Keratinocyte (primary cell): ENCODE data around the gene LIN7B. TPM values are rescaled to one million over a fixed set of nuclear protein-coding genes. Genes with fewer than 3 reads are reported as not detected.

Source experiments
- DNase-seq: peaks from one replicate; pipeline ENCODE4 v3.0.0-alpha.2; 2011; ENCODE audit warnings: low read depth, missing footprints, low spot score
- FAIRE-seq: peaks from 2 replicates; lab custom pipeline; 2011; peaks lifted over from hg19 to GRCh38; lab: Jason Lieb, UNC
- H2AFZ ChIP-seq: 2 replicates; pipeline ENCODE4 v1.6.0; 2012; ENCODE audit warnings: low read length, control low read depth, inconsistent platforms; ENCODE audit not compliant: control insufficient read depth
- H3K27ac ChIP-seq: 2 replicates; pipeline ENCODE4 v1.5.1; 2011; ENCODE audit warnings: low read length; ENCODE audit not compliant: control insufficient read depth, insufficient read depth
- H3K27me3 ChIP-seq: 3 replicates; pipeline ENCODE4 v1.6.0; 2011; ENCODE audit warnings: low read length; ENCODE audit not compliant: control insufficient read depth, insufficient read depth; ENCODE audit errors: extremely low read depth
- H3K36me3 ChIP-seq, 2 experiments: 2 replicates in 1 of 2; 3 replicates in 1 of 2; pipeline ENCODE4 v1.5.1; 2011; ENCODE audit warnings: low read length in 2 of 2, mild to moderate bottlenecking in 1 of 2; ENCODE audit not compliant: control insufficient read depth in 2 of 2, insufficient read depth in 2 of 2; ENCODE audit errors: extremely low read depth in 1 of 2
- H3K4me1 ChIP-seq: 3 replicates; pipeline ENCODE4 v1.5.1; 2011; ENCODE audit warnings: low read length; ENCODE audit not compliant: control insufficient read depth, insufficient read depth; ENCODE audit errors: extremely low read depth
- H3K4me2 ChIP-seq: 3 replicates; pipeline ENCODE4 v1.6.0; 2011; ENCODE audit warnings: low read depth, low read length; ENCODE audit not compliant: control insufficient read depth, insufficient read depth; ENCODE audit errors: extremely low read depth
- H3K4me3 ChIP-seq, 3 experiments: fragments of 200-600 bp in 1 of 3; sonication (generic) in 1 of 3; 2 replicates in 2 of 3; 3 replicates in 1 of 3; pipeline ENCODE4 v1.5.1; 2011 to 2016; ENCODE audit warnings: low read length in 3 of 3, mild to moderate bottlenecking in 3 of 3, control low read depth in 2 of 3, inconsistent platforms in 1 of 3, low read depth in 1 of 3, mixed read lengths in 1 of 3, mixed run types in 1 of 3, moderate library complexity in 1 of 3; ENCODE audit not compliant: control insufficient read depth in 2 of 3, insufficient read depth in 2 of 3; ENCODE audit errors: extremely low read depth in 1 of 3
- H3K79me2 ChIP-seq: 2 replicates; pipeline ENCODE4 v1.6.0; 2012; ENCODE audit warnings: low read length; ENCODE audit not compliant: control insufficient read depth, insufficient read depth
- H3K9ac ChIP-seq: 3 replicates; pipeline ENCODE4 v1.6.0; 2011; ENCODE audit warnings: low read length; ENCODE audit not compliant: control insufficient read depth, insufficient read depth; ENCODE audit errors: extremely low read depth
- H3K9me1 ChIP-seq: 3 replicates; pipeline ENCODE4 v1.6.0; 2011; ENCODE audit warnings: low read length; ENCODE audit not compliant: control insufficient read depth, insufficient read depth; ENCODE audit errors: extremely low read depth
- H3K9me3 ChIP-seq: 2 replicates; pipeline ENCODE4 v1.5.1; 2012; ENCODE audit warnings: low read depth, low read length; ENCODE audit not compliant: control insufficient read depth
- H4K20me1 ChIP-seq: 3 replicates; pipeline ENCODE4 v1.6.0; 2011; ENCODE audit warnings: low read length; ENCODE audit not compliant: control insufficient read depth, insufficient read depth; ENCODE audit errors: extremely low read depth
- CTCF ChIP-seq, 3 experiments: IDR thresholded peaks in 1 of 3; conservative IDR thresholded peaks in 1 of 3; optimal IDR thresholded peaks in 1 of 3; 2 replicates in 2 of 3; 3 replicates in 1 of 3; pipeline versions ENCODE3 to v1.5.1; 2011; ENCODE audit warnings: low read length in 3 of 3, mild to moderate bottlenecking in 3 of 3, moderate library complexity in 2 of 3, control low read depth in 1 of 3, inconsistent platforms in 1 of 3; ENCODE audit not compliant: insufficient read depth in 2 of 3; ENCODE audit errors: extremely low read depth in 1 of 3
- EZH2 ChIP-seq: IDR thresholded peaks from one replicate; pipeline ENCODE4 v1.6.1; 2012; ENCODE audit warnings: inconsistent platforms, mild to moderate bottlenecking, low read length, moderate library complexity
- dilution Hi-C: fragments of 300-500 bp; cut with MboI; formaldehyde crosslinking; loops from one replicate; pipeline ENCODE4 v1.7.0; 2020; ENCODE audit warnings: low sequenced_read_pairs; ENCODE audit not compliant: extremely low pct_ligation_motif_present
- polyA plus RNA-seq, 5 experiments: library from polyadenylated mRNA; depleted of rRNA in 3 of 5; stranded (reverse) in 3 of 5; stranded (forward) in 1 of 5; unstranded in 1 of 5; fragments of >200 nt; gene quantifications; 1 replicate in 1 of 5; 2 replicates in 3 of 5; 3 replicates in 1 of 5; pipeline versions ENCODE4 v1.2.1 to v1.2.3, GENCODE V29; 2011 to 2012; ENCODE audit warnings: missing spikeins in 2 of 5, low read depth in 1 of 5, low replicate concordance in 1 of 5

Gene LIN7B
- polyA plus RNA-seq, 1 donor (not counting 4 experiments of a cell fraction or from before 2014, with no cell fraction given) = 1.6 TPM

GRCh38 chr19:49152119-49152550 lies 38.0 kb downstream of the LIN7B start:
- H3K4me1 ChIP-seq = peaks cover 22% of the 10 kb centered on the region
- H3K9me3 ChIP-seq = no peaks in the 10 kb centered on the region
- no peaks in the 10 kb centered on the region for H4K20me1 ChIP-seq
- no peaks in the 10 kb centered on the region for H3K27me3 ChIP-seq
- no peaks in the 10 kb centered on the region for H3K36me3 ChIP-seq
- H2AFZ ChIP-seq = no peak overlapping the region
- no peak overlapping the region for H3K9ac ChIP-seq
- H3K79me2 ChIP-seq = no peaks in the 10 kb centered on the region
- no peaks in the 10 kb centered on the region for H3K9me1 ChIP-seq
- no peak overlapping the region for H3K4me3 ChIP-seq
- no peak overlapping the region for H3K4me2 ChIP-seq
- TF ChIP-seq EZH2 = no peak
- TF ChIP-seq CTCF (optimal IDR thresholded peaks at IDR 0.05 in 1 of 3, IDR thresholded peaks at IDR 0.05 in 1 of 3, conservative IDR thresholded peaks at IDR 0.05 in 1 of 3; ENCODE audit: extremely low read depth in 1 of 3, insufficient read depth in 2 of 3, low read length in 3 of 3) = no peak
- dilution Hi-C loops = no loop called here
- no peak for FAIRE-seq
- no peak for DNase-seq
- no peak overlapping the region for H3K27ac ChIP-seq

GRCh38 chr19:49153167-49153809 lies 39.1 kb downstream of the LIN7B start:
- Histone ChIP-seq H3K27ac (no peak overlapping the region), H3K4me2 (no peak overlapping the region), H3K36me3 (no peaks in the 10 kb centered on the region), H3K27me3 (no peaks in the 10 kb centered on the region), H3K79me2 (peaks cover 5% of the 10 kb centered on the region), H3K4me1 (peaks cover 23% of the 10 kb centered on the region), H3K9me3 (no peaks in the 10 kb centered on the region), H3K9ac (no peak overlapping the region), H4K20me1 (no peaks in the 10 kb centered on the region), H3K4me3 (no peak overlapping the region), H3K9me1 (no peaks in the 10 kb centered on the region), H2AFZ (no peak overlapping the region)
- DNase-seq (no peak), FAIRE-seq (no peak)
- no peak for TF ChIP-seq CTCF (optimal IDR thresholded peaks at IDR 0.05 in 1 of 3, IDR thresholded peaks at IDR 0.05 in 1 of 3, conservative IDR thresholded peaks at IDR 0.05 in 1 of 3; ENCODE audit: extremely low read depth in 1 of 3, insufficient read depth in 2 of 3, low read length in 3 of 3)
- TF ChIP-seq EZH2 = no peak
- dilution Hi-C loops = no loop called here
